PFSK-1 (cell line): ENCODE data around the gene GLRB.

ENCODE experiments used
- FOXP2 ChIP-seq: optimal IDR thresholded peaks from 2 replicates; pipeline ENCODE3; 2011; ENCODE audit warnings: borderline replicate concordance, control low read depth, inconsistent platforms; ENCODE audit not compliant: insufficient read depth; ENCODE audit errors: extremely low read length, extremely low read depth
- POLR2AphosphoS5 ChIP-seq: IDR thresholded peaks from 2 replicates; pipeline ENCODE4 v1.6.1; 2012; ENCODE audit warnings: low read depth, mild to moderate bottlenecking, control low read depth, low read length, moderate library complexity
- SIN3A ChIP-seq: IDR thresholded peaks from 2 replicates; pipeline ENCODE4 v1.6.1; 2012; ENCODE audit warnings: mild to moderate bottlenecking, low read length, moderate library complexity, borderline replicate concordance; ENCODE audit not compliant: insufficient read depth
- TAF1 ChIP-seq: IDR thresholded peaks from 2 replicates; pipeline ENCODE4 v1.6.1; 2012; ENCODE audit warnings: low read length, control low read depth, borderline replicate concordance; ENCODE audit not compliant: insufficient read depth
- TF ChIP-seq, protein P1 (sequence below), 2 experiments: IDR thresholded peaks; 2 replicates each; pipeline versions ENCODE4 v1.6.1 to v1.8.0; 2011 to 2012; ENCODE audit warnings: low read depth in 2 of 2, low read length in 2 of 2, control low read depth in 1 of 2, inconsistent platforms in 1 of 2, mild to moderate bottlenecking in 1 of 2, moderate library complexity in 1 of 2; ENCODE audit not compliant: insufficient read depth in 1 of 2

The GLRB gene

DNA sequence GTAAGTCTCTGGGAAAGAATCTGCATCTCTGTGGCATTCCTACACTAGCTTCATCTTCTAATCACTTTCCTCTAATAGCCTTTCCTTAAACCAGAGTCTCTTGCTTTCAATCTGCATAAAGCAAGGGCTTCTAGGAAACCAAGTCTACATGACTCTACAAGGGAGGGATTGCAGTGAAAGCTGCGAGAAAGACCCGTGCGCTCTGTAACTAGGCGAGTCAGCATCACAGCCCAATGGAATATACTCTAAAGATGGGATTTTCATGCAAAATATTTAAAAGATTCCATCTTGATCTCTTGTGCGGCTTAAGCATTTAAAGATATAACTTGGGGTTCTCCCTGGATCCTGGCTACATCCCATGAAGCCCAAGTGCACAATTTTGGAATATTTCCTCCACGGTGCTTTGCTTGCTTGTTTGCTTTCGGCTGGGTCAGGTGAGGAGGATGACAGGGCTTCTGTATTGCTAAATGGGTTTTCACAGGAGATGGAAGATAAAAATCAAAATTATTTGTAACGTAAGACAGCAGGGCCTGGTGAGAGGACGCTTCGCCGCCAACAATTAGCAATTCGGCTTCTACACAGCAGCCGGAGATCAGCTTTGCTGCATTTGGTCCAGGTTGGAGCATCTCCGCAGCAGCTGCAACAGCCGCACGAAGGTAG, 143.9 kb downstream of the GLRB start:
- TF ChIP-seq, protein P1, sequence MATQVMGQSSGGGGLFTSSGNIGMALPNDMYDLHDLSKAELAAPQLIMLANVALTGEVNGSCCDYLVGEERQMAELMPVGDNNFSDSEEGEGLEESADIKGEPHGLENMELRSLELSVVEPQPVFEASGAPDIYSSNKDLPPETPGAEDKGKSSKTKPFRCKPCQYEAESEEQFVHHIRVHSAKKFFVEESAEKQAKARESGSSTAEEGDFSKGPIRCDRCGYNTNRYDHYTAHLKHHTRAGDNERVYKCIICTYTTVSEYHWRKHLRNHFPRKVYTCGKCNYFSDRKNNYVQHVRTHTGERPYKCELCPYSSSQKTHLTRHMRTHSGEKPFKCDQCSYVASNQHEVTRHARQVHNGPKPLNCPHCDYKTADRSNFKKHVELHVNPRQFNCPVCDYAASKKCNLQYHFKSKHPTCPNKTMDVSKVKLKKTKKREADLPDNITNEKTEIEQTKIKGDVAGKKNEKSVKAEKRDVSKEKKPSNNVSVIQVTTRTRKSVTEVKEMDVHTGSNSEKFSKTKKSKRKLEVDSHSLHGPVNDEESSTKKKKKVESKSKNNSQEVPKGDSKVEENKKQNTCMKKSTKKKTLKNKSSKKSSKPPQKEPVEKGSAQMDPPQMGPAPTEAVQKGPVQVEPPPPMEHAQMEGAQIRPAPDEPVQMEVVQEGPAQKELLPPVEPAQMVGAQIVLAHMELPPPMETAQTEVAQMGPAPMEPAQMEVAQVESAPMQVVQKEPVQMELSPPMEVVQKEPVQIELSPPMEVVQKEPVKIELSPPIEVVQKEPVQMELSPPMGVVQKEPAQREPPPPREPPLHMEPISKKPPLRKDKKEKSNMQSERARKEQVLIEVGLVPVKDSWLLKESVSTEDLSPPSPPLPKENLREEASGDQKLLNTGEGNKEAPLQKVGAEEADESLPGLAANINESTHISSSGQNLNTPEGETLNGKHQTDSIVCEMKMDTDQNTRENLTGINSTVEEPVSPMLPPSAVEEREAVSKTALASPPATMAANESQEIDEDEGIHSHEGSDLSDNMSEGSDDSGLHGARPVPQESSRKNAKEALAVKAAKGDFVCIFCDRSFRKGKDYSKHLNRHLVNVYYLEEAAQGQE (IDR thresholded peaks at IDR 0.05; ENCODE audit: insufficient read depth in 1 of 2, low read depth in 2 of 2, low read length in 2 of 2), result no peak
- TF ChIP-seq FOXP2, result no peak
- no peak for TF ChIP-seq TAF1
- TF ChIP-seq POLR2AphosphoS5, result no peak
- no peak for TF ChIP-seq SIN3A

- TF ChIP-seq FOXP2 (peak; percentile 48), POLR2AphosphoS5 (no peak), SIN3A (peak; percentile 97; the same call in 1 of the 2 replicates), TAF1 (no peak)
- TF ChIP-seq, protein P1 (IDR thresholded peaks at IDR 0.05; ENCODE audit: insufficient read depth in 1 of 2, low read depth in 2 of 2, low read length in 2 of 2), result peak; percentile 98
These were observed 144.5 kb downstream of the GLRB start, which contains the start of gene GRIA2 for GRCh38 chr4:157220371-157220881. Gene GRIA2, plus strand, starts transcription at chr4:157220728. Its CDS starts 315 bp downstream, at chr4:157221043.

DNA sequence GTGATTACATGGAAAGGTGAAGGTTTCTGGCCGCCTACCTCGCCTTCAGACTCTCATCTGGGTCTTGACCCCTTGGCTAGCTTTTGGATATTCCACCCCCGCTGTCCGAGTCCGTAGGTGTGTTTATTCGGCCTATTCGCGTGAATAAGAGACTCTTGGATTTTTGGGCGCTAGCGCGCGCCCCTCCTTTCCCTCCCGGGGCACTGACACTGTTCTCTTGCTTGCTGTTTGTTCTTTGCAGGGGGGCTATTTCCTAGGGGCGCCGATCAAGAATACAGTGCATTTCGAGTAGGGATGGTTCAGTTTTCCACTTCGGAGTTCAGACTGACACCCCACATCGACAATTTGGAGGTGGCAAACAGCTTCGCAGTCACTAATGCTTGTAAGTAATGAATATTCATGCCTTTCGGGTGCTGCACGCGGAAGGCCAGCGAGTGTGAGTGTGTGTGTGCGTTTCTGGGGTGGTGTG, 145.5 kb downstream of the GLRB start:
- TF ChIP-seq TAF1, result no peak
